ENCODE results near the gene PGAM1. TPM values are rescaled to one million over a fixed set of nuclear protein-coding genes. Genes with fewer than 3 reads are reported as not detected.

Gene PGAM1
- polyA plus RNA-seq, 1 donor from 2014 or later: 195 TPM

- Histone ChIP-seq H3F3A (ENCODE audit: insufficient read depth, low read length, poor library complexity, severe bottlenecking) (no peaks in the 10 kb centered on the region), H3K27me3 (ENCODE audit: insufficient read depth, low read depth, low read length) (no peaks in the 10 kb centered on the region), H2AFZ (ENCODE audit: low read depth, low read length) (no peak overlapping the region), H3K4me2 (ENCODE audit: low read length) (no peak overlapping the region), H3K9ac (ENCODE audit: low read length) (no peak overlapping the region), H3K4me3 (ENCODE audit: low read length) (no peak overlapping the region), H3K27ac (ENCODE audit: low read length) (no peak overlapping the region), H4K20me1 (ENCODE audit: insufficient read depth) (no peaks in the 10 kb centered on the region), H3K36me3 (ENCODE audit: insufficient read depth, low read length) (no peaks in the 10 kb centered on the region), H3K79me2 (replicated peaks; ENCODE audit: insufficient read depth, low read length) (no peaks in the 10 kb centered on the region), H3K9me3 (ENCODE audit: low read length) (no peaks in the 10 kb centered on the region), H3K9me2 (ENCODE audit: insufficient read depth, low read length) (no peaks in the 10 kb centered on the region)
- TF ChIP-seq POLR2AphosphoS5 (IDR thresholded peaks at IDR 0.05): no peak
- TF ChIP-seq, protein P1, sequence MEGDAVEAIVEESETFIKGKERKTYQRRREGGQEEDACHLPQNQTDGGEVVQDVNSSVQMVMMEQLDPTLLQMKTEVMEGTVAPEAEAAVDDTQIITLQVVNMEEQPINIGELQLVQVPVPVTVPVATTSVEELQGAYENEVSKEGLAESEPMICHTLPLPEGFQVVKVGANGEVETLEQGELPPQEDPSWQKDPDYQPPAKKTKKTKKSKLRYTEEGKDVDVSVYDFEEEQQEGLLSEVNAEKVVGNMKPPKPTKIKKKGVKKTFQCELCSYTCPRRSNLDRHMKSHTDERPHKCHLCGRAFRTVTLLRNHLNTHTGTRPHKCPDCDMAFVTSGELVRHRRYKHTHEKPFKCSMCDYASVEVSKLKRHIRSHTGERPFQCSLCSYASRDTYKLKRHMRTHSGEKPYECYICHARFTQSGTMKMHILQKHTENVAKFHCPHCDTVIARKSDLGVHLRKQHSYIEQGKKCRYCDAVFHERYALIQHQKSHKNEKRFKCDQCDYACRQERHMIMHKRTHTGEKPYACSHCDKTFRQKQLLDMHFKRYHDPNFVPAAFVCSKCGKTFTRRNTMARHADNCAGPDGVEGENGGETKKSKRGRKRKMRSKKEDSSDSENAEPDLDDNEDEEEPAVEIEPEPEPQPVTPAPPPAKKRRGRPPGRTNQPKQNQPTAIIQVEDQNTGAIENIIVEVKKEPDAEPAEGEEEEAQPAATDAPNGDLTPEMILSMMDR (IDR thresholded peaks at IDR 0.05; ENCODE audit: poor library complexity, severe bottlenecking): no peak
- no peak for TF ChIP-seq SMC3 (conservative IDR thresholded peaks at IDR 0.05; ENCODE audit: poor library complexity)
- no peak for TF ChIP-seq RAD21 (conservative IDR thresholded peaks at IDR 0.05)
- TF ChIP-seq EP300 (conservative IDR thresholded peaks at IDR 0.05; ENCODE audit: poor library complexity, severe bottlenecking): no peak
- TF ChIP-seq MXI1 (conservative IDR thresholded peaks at IDR 0.05; ENCODE audit: poor library complexity, severe bottlenecking): no peak
- no peak for TF ChIP-seq EZH2 (IDR thresholded peaks at IDR 0.05; ENCODE audit: borderline replicate concordance, insufficient read depth, low read length, poor library complexity, severe bottlenecking)
- TF ChIP-seq TAF1 (IDR thresholded peaks at IDR 0.05; ENCODE audit: low read depth): no peak
- TF ChIP-seq, protein P2, sequence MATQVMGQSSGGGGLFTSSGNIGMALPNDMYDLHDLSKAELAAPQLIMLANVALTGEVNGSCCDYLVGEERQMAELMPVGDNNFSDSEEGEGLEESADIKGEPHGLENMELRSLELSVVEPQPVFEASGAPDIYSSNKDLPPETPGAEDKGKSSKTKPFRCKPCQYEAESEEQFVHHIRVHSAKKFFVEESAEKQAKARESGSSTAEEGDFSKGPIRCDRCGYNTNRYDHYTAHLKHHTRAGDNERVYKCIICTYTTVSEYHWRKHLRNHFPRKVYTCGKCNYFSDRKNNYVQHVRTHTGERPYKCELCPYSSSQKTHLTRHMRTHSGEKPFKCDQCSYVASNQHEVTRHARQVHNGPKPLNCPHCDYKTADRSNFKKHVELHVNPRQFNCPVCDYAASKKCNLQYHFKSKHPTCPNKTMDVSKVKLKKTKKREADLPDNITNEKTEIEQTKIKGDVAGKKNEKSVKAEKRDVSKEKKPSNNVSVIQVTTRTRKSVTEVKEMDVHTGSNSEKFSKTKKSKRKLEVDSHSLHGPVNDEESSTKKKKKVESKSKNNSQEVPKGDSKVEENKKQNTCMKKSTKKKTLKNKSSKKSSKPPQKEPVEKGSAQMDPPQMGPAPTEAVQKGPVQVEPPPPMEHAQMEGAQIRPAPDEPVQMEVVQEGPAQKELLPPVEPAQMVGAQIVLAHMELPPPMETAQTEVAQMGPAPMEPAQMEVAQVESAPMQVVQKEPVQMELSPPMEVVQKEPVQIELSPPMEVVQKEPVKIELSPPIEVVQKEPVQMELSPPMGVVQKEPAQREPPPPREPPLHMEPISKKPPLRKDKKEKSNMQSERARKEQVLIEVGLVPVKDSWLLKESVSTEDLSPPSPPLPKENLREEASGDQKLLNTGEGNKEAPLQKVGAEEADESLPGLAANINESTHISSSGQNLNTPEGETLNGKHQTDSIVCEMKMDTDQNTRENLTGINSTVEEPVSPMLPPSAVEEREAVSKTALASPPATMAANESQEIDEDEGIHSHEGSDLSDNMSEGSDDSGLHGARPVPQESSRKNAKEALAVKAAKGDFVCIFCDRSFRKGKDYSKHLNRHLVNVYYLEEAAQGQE (IDR thresholded peaks at IDR 0.05; ENCODE audit: borderline replicate concordance): no peak
Measured at GRCh38 chr10:97435211-97435610, 9.2 kb downstream of the PGAM1 start.

GRCh38 chr10:97442277-97442676, 16.3 kb downstream of the PGAM1 start:
- Histone ChIP-seq H2AFZ (ENCODE audit: low read depth, low read length) (no peak overlapping the region), H3K27ac (ENCODE audit: low read length) (no peak overlapping the region), H4K20me1 (ENCODE audit: insufficient read depth) (no peaks in the 10 kb centered on the region)

More at GRCh38 chr10:97442277-97442676, 16.3 kb downstream of the PGAM1 start:
- H3K79me2 ChIP-seq (replicated peaks; ENCODE audit: insufficient read depth, low read length): peaks cover 24% of the 10 kb centered on the region
- H3F3A ChIP-seq (ENCODE audit: insufficient read depth, low read length, poor library complexity, severe bottlenecking): no peaks in the 10 kb centered on the region
- H3K4me3 ChIP-seq (ENCODE audit: low read length): no peak overlapping the region
- H3K9me2 ChIP-seq (ENCODE audit: insufficient read depth, low read length): no peaks in the 10 kb centered on the region
- no peak overlapping the region for H3K9ac ChIP-seq (ENCODE audit: low read length)
- H3K4me2 ChIP-seq (ENCODE audit: low read length): no peak overlapping the region
- H3K27me3 ChIP-seq (ENCODE audit: insufficient read depth, low read depth, low read length): no peaks in the 10 kb centered on the region
- TF ChIP-seq EZH2 (IDR thresholded peaks at IDR 0.05; ENCODE audit: borderline replicate concordance, insufficient read depth, low read length, poor library complexity, severe bottlenecking) (no peak), SMC3 (conservative IDR thresholded peaks at IDR 0.05; ENCODE audit: poor library complexity) (no peak), RAD21 (conservative IDR thresholded peaks at IDR 0.05) (no peak), MXI1 (conservative IDR thresholded peaks at IDR 0.05; ENCODE audit: poor library complexity, severe bottlenecking) (no peak), POLR2AphosphoS5 (IDR thresholded peaks at IDR 0.05) (no peak), TAF1 (IDR thresholded peaks at IDR 0.05; ENCODE audit: low read depth) (no peak), EP300 (conservative IDR thresholded peaks at IDR 0.05; ENCODE audit: poor library complexity, severe bottlenecking) (no peak)
- TF ChIP-seq, protein P2 (IDR thresholded peaks at IDR 0.05; ENCODE audit: borderline replicate concordance): no peak
- TF ChIP-seq, protein P1 (IDR thresholded peaks at IDR 0.05; ENCODE audit: poor library complexity, severe bottlenecking): no peak
- H3K9me3 ChIP-seq (ENCODE audit: low read length): no peaks in the 10 kb centered on the region
- no peaks in the 10 kb centered on the region for H3K36me3 ChIP-seq (ENCODE audit: insufficient read depth, low read length)

All from neural cell (in vitro differentiated cells).